HEK293 (cell line): ENCODE results near the gene OPN1LW.

Source experiments
- KLF16 ChIP-seq: fragments of 450-650 bp; formaldehyde crosslinking; IDR thresholded peaks from 2 replicates; pipeline ENCODE4 v1.5.1; 2017; ENCODE audit warnings: missing biosample characterization, missing genetic modification characterization
- ZNF24 ChIP-seq: fragments of 450-650 bp; formaldehyde crosslinking; IDR thresholded peaks from 2 replicates; pipeline ENCODE4 v1.5.1; 2016; ENCODE audit warnings: missing biosample characterization, missing genetic modification characterization

DNA sequence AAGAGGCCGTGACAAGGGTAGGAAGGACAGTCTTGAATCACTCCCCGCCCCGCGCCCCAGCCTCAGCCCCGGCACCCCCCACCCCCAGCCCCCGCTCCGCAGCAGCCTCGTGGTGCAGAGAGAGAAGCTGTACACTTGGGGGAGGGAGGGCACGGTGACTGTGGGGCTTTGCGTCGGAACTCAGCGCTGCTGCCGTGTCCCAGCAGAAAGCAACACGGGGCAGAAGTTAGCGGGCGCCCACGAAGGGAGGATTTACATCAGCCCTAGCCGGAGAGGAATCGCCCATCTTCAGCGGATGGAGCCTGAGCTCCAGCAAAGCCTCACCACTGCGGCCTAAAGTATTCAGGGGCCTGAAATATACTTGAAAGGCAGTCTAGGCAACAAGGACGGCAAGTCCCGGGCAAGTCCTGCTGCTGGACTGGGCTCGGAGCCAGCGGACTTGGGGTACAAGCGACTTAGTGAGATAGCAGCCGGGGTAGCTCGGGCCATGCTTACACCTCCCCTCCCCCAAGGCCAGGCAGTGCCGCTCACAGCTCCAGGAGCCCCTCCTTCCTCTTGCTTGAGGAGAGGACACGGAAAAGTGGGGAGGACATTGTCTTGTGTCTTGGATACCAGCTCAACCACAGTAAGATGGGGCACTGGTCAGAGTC lies 18.5 kb upstream of the OPN1LW start:
- no peak for TF ChIP-seq ZNF24 (tag by site-specific recombination)
- TF ChIP-seq KLF16 (tag by site-specific recombination), result no peak
